Ishikawa (cell line): ENCODE results near the gene SBNO2.
A peak's percentile ranks its signal among the peaks of the same experiment; 100 is the strongest.

Experiments used
- CEBPB ChIP-seq: IDR thresholded peaks from 2 replicates; pipeline ENCODE4 v1.6.1; 2012
- CREB1 ChIP-seq: IDR thresholded peaks from 2 replicates; pipeline ENCODE4 v1.6.1; 2012; ENCODE audit warnings: low read depth
- EGR1 ChIP-seq: IDR thresholded peaks from 2 replicates; pipeline ENCODE4 v1.6.1; 2012
- EP300 ChIP-seq: IDR thresholded peaks from 2 replicates; pipeline ENCODE4 v1.6.1; 2012; ENCODE audit warnings: borderline replicate concordance
- FOXM1 ChIP-seq: IDR thresholded peaks from 2 replicates; pipeline ENCODE4 v1.6.1; 2012; ENCODE audit warnings: low read depth, borderline replicate concordance
- NFIC ChIP-seq: IDR thresholded peaks from 2 replicates; pipeline ENCODE4 v1.6.1; 2012
- RAD21 ChIP-seq: IDR thresholded peaks from 2 replicates; pipeline ENCODE4 v1.6.1; 2012; ENCODE audit warnings: low read depth
- REST ChIP-seq: IDR thresholded peaks from 2 replicates; pipeline ENCODE4 v1.6.1; 2012; ENCODE audit warnings: low read depth, mild to moderate bottlenecking
- TAF1 ChIP-seq: IDR thresholded peaks from 2 replicates; pipeline ENCODE4 v1.6.1; 2012; ENCODE audit warnings: low read depth, mild to moderate bottlenecking
- TCF12 ChIP-seq: IDR thresholded peaks from 2 replicates; pipeline ENCODE4 v1.6.1; 2012; ENCODE audit warnings: low read depth
- TEAD4 ChIP-seq: IDR thresholded peaks from 2 replicates; pipeline ENCODE4 v1.6.1; 2012
- USF1 ChIP-seq: IDR thresholded peaks from 2 replicates; pipeline ENCODE4 v1.6.1; 2012
- YY1 ChIP-seq: IDR thresholded peaks from 2 replicates; pipeline ENCODE4 v1.6.1; 2012; ENCODE audit warnings: low read depth
- TF ChIP-seq, protein P1 (sequence below): IDR thresholded peaks from 2 replicates; pipeline ENCODE4 v1.6.1; 2012

DNA sequence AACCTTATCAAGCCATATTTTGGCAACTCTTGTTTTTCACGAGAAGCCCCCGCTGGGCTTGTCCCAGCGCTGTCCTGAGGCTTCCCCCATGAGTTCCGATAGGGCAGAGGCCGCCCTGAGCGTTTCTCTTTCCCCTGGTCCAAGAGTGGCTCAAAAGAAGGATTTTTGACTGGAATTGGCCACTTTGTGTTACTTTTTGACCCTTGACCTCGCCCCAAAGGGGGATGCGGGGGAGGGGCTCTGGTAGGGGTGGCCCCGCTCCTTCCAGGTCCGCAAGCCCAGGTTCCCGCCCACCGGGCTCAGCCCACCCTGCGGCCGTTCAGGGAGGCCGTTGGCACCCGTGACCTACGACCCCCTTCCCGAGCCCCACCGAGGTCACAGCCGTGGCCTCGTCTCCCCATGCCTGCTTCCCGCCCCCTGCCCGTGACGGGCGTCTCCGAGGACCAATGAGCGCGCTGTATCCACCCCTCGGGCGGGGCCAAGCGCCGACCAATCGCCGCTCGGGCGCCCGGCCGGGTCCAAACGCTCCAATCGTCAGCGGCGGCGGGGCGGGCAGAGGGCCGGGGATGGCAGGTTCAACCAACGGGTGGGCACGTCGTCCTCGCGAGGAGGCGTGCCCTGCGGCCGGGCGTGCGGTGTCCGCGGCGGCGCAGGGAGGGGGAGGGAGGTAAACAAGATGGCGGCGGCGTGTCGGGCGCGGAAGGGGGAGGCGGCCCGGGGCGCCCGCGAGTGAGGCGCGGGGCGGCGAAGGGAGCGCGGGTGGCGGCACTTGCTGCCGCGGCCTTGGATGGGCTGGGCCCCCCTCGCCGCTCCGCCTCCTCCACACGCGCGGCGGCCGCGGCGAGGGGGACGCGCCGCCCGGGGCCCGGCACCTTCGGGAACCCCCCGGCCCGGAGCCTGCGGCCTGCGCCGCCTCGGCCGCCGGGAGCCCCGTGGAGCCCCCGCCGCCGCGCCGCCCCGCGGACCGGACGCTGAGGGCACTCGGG is 31.3 kb upstream of the SBNO2 start, which contains the start of gene STK11:
- TF ChIP-seq CREB1: no peak
- TF ChIP-seq NFIC: no peak
- TF ChIP-seq REST: no peak
- TF ChIP-seq FOXM1: peak; percentile 59
- TF ChIP-seq TAF1: peak; percentile 88
- TF ChIP-seq, protein P1, sequence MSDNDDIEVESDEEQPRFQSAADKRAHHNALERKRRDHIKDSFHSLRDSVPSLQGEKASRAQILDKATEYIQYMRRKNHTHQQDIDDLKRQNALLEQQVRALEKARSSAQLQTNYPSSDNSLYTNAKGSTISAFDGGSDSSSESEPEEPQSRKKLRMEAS: peak; percentile 72
- TF ChIP-seq EGR1: no peak
- TF ChIP-seq EP300: no peak
- TF ChIP-seq TEAD4: 0 out of 2 replicates have a peak, but pooled peaks have one; percentile 6
- no peak for TF ChIP-seq CEBPB
- no peak for TF ChIP-seq RAD21
- peak; percentile 96 for TF ChIP-seq YY1
- TF ChIP-seq USF1: no peak
- no peak; the same call in 1 of the 2 replicates for TF ChIP-seq TCF12
